ENCODE data around the gene TMEM175.

TMEM175 gene

DNA sequence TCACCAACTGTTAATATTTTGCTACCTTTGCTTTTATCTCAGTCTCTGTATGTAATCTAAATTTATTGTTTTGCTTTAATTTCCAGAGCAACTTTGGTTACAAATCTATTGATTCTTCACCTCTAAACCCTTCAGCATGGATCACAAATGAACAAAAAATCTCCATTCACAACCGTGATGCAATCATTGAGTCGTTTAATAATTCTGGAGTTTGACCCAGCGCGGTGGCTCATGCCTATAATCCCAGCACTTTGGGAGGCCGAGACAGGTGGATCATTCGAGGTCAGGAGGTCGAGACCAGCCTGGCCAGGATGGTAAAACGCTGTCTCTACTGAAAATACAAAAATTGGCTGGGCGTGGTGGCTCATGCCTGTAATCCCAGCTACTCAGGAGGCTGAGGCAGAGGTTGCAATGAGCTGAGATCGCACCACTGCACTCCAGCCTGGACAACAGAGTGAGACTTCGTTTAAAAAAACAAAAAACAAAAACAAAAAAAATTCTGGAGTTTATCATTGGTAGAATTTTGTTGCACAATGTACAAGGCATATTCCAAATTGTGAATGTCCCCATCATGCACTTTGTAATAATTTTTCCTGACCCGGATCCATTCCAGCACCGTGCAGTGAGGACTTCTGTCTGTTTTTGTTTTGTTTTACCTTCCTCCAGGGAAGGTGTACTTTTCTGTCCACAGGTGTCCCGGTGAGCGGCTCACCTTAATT is 52.2 kb downstream of the TMEM175 start:
- Histone ChIP-seq H3K9ac (ENCODE audit: low read depth, low read length) (no peak overlapping the region), H3K4me3 (ENCODE audit: low read length) (peak overlapping the region; percentile 38)

GRCh38 chr4:985123-985830 is 53.0 kb downstream of the TMEM175 start:
- peak overlapping the region; percentile 38 for H3K4me3 ChIP-seq (ENCODE audit: low read length)
- no peak overlapping the region for H3K27ac ChIP-seq (ENCODE audit: low read depth, low read length)
- peaks cover 12% of the 10 kb centered on the region; the same call in 1 of the 2 replicates for H3K4me1 ChIP-seq (ENCODE audit: insufficient read depth, low read length)
- H3K27me3 ChIP-seq (ENCODE audit: insufficient read depth, low read length), result peaks cover 33% of the 10 kb centered on the region
- no peaks in the 10 kb centered on the region for H3K36me3 ChIP-seq (ENCODE audit: insufficient read depth, low read length)
- 19% methylated on average over 21 of the region's 23 CpGs for WGBS
- H3K9me3 ChIP-seq (ENCODE audit: insufficient read depth, low read depth, low read length), result no peaks in the 10 kb centered on the region
- no peak overlapping the region for H3K9ac ChIP-seq (ENCODE audit: low read depth, low read length)

More for the DNA sequence above, 52.2 kb downstream of the TMEM175 start:
- Histone ChIP-seq H3K27me3 (ENCODE audit: insufficient read depth, low read length) (peaks cover 33% of the 10 kb centered on the region), H3K27ac (ENCODE audit: low read depth, low read length) (no peak overlapping the region), H3K36me3 (ENCODE audit: insufficient read depth, low read length) (no peaks in the 10 kb centered on the region), H3K4me1 (ENCODE audit: insufficient read depth, low read length) (peaks cover 12% of the 10 kb centered on the region; the same call in 1 of the 2 replicates), H3K9me3 (ENCODE audit: insufficient read depth, low read depth, low read length) (no peaks in the 10 kb centered on the region)
- 82% methylated on average over 14 of the region's 15 CpGs for WGBS

DNA sequence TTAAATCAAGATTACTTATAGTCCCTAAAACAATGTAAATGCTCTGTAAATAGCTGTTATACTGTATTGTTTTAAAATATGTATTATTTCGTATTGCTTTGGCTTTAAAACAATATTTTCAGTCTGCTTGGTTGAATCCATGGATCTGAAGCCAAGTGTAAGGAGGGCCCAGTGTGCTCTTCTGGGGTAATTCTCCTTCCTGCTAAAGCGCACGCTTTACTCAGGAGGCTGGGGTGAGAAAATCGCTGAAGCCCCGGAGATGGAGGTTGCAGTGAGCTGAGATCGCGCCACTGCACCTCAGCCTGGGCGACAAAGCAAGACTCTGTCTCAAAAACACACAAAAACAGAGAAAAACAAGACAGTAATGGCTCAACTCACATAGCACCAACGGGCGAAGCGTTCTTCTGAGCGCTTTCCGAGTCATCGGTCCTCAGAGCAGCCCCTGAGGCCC is 54.2 kb downstream of the TMEM175 start:
- H3K27ac ChIP-seq (ENCODE audit: low read depth, low read length), result no peak overlapping the region
- H3K27me3 ChIP-seq (ENCODE audit: insufficient read depth, low read length), result peaks cover 33% of the 10 kb centered on the region
- 21% methylated on average over 14 of the region's 14 CpGs for WGBS
- peak overlapping the region; percentile 41; the same call in 1 of the 2 replicates for H3K9ac ChIP-seq (ENCODE audit: low read depth, low read length)
- no peaks in the 10 kb centered on the region for H3K36me3 ChIP-seq (ENCODE audit: insufficient read depth, low read length)
- H3K4me1 ChIP-seq (ENCODE audit: insufficient read depth, low read length), result peaks cover 12% of the 10 kb centered on the region; the same call in 1 of the 2 replicates
- peak overlapping the region; percentile 59 for H3K4me3 ChIP-seq (ENCODE audit: low read length)
- H3K9me3 ChIP-seq (ENCODE audit: insufficient read depth, low read depth, low read length), result no peaks in the 10 kb centered on the region

GRCh38 chr4:986879-987623 is 54.8 kb downstream of the TMEM175 start, which contains the start of gene IDUA:
TSS of gene IDUA (plus strand) at chr4:987044. CDS start at chr4:987085, 41 bp downstream.
- WGBS, result 4% methylated on average over 69 of the region's 69 CpGs
- Histone ChIP-seq H3K27me3 (ENCODE audit: insufficient read depth, low read length) (peaks cover 33% of the 10 kb centered on the region), H3K36me3 (ENCODE audit: insufficient read depth, low read length) (no peaks in the 10 kb centered on the region), H3K4me1 (ENCODE audit: insufficient read depth, low read length) (peaks cover 12% of the 10 kb centered on the region; the same call in 1 of the 2 replicates), H3K27ac (ENCODE audit: low read depth, low read length) (no peak within 1 kb of the TSS), H3K9ac (ENCODE audit: low read depth, low read length) (peak within 1 kb of the TSS; percentile 48; the same call in 1 of the 2 replicates), H3K4me3 (ENCODE audit: low read length) (peak within 1 kb of the TSS; percentile 59), H3K9me3 (ENCODE audit: insufficient read depth, low read depth, low read length) (no peaks in the 10 kb centered on the region)

GRCh38 chr4:987624-988513 is 55.6 kb downstream of the TMEM175 start:
- Histone ChIP-seq H3K9me3 (ENCODE audit: insufficient read depth, low read depth, low read length) (no peaks in the 10 kb centered on the region), H3K27me3 (ENCODE audit: insufficient read depth, low read length) (peaks cover 33% of the 10 kb centered on the region), H3K36me3 (ENCODE audit: insufficient read depth, low read length) (no peaks in the 10 kb centered on the region), H3K4me3 (ENCODE audit: low read length) (peak overlapping the region; percentile 59; the same call in 1 of the 2 replicates), H3K9ac (ENCODE audit: low read depth, low read length) (no peak overlapping the region), H3K27ac (ENCODE audit: low read depth, low read length) (no peak overlapping the region), H3K4me1 (ENCODE audit: insufficient read depth, low read length) (peaks cover 12% of the 10 kb centered on the region; the same call in 1 of the 2 replicates)
- 88% methylated on average over 37 of the region's 37 CpGs for WGBS

- H3K9me3 ChIP-seq (ENCODE audit: insufficient read depth, low read depth, low read length), result no peaks in the 10 kb centered on the region
- no peak overlapping the region for H3K9ac ChIP-seq (ENCODE audit: low read depth, low read length)
- 93% methylated on average over 69 of the region's 69 CpGs for WGBS
- no peaks in the 10 kb centered on the region for H3K36me3 ChIP-seq (ENCODE audit: insufficient read depth, low read length)
- H3K27ac ChIP-seq (ENCODE audit: low read depth, low read length), result no peak overlapping the region
- H3K4me3 ChIP-seq (ENCODE audit: low read length), result no peak overlapping the region
- H3K4me1 ChIP-seq (ENCODE audit: insufficient read depth, low read length), result peaks cover 12% of the 10 kb centered on the region; the same call in 1 of the 2 replicates
- H3K27me3 ChIP-seq (ENCODE audit: insufficient read depth, low read length), result peaks cover 33% of the 10 kb centered on the region
Measured at GRCh38 chr4:988726-989721, 56.8 kb downstream of the TMEM175 start.

DNA sequence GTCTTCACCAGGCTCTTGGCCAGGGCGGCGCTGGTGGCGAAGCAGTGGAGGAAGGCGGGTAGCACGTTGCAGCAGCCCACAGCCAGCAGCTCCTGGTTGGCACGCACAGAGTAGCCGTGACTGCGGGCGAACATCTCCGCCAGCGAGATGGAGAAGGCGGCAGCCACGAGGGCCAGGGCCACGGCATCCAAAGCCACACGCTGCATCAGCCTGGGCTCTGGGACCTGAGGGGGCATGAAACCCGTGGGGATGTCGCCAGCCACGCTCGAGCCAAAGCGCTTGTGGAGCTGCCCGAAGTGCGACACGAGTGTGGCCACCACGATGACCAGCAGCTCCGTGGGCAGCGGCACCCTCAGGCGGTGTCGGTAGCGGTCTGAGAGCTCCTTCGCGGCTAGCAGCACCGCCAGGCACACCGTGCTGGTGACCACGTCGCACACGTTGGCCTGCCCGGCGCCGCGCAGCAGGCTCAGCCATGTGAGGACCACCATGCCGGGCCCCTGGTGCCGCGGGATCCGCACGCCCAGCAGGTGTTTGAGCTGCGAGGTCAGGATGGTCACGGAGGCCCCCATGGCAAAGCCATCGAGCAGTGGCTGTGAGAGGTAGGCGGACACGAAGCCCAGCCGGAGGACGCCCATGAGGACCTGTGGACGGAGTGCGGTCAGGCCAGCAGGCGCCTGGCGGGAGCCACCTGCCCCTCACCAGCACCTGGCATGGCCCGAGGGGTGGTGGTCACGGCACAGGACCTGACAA is 57.6 kb downstream of the TMEM175 start:
- Histone ChIP-seq H3K9me3 (ENCODE audit: insufficient read depth, low read depth, low read length) (no peaks in the 10 kb centered on the region), H3K9ac (ENCODE audit: low read depth, low read length) (no peak overlapping the region), H3K36me3 (ENCODE audit: insufficient read depth, low read length) (no peaks in the 10 kb centered on the region), H3K4me3 (ENCODE audit: low read length) (no peak overlapping the region), H3K4me1 (ENCODE audit: insufficient read depth, low read length) (peaks cover 12% of the 10 kb centered on the region; the same call in 1 of the 2 replicates), H3K27ac (ENCODE audit: low read depth, low read length) (no peak overlapping the region), H3K27me3 (ENCODE audit: insufficient read depth, low read length) (peaks cover 27% of the 10 kb centered on the region)
- WGBS, result 96% methylated on average over 58 of the region's 58 CpGs

GRCh38 chr4:990746-991367 is 58.6 kb downstream of the TMEM175 start:
- no peak overlapping the region for H3K27ac ChIP-seq (ENCODE audit: low read depth, low read length)
- no peaks in the 10 kb centered on the region for H3K9me3 ChIP-seq (ENCODE audit: insufficient read depth, low read depth, low read length)
- 94% methylated on average over 26 of the region's 26 CpGs for WGBS
- no peak overlapping the region for H3K9ac ChIP-seq (ENCODE audit: low read depth, low read length)
- no peak overlapping the region for H3K4me3 ChIP-seq (ENCODE audit: low read length)
- peaks cover 6% of the 10 kb centered on the region; the same call in 1 of the 2 replicates for H3K4me1 ChIP-seq (ENCODE audit: insufficient read depth, low read length)
- peaks cover 24% of the 10 kb centered on the region for H3K27me3 ChIP-seq (ENCODE audit: insufficient read depth, low read length)
- no peaks in the 10 kb centered on the region for H3K36me3 ChIP-seq (ENCODE audit: insufficient read depth, low read length)
